Nasal cavity respiratory epithelium epithelial cell of viscerocranial mucosa (primary cell): ENCODE data around the gene DOK1. TPM values are rescaled to one million over a fixed set of nuclear protein-coding genes. Genes with fewer than 3 reads are reported as not detected.

ENCODE experiments used
- total RNA-seq: library from RNA; depleted of rRNA; stranded (reverse); fragments of >200 nt; gene quantifications from 2 replicates; pipeline ENCODE4 v1.2.3, GENCODE V29; 2014

The DOK1 gene
- 0.68 and 2.1 TPM in 2 replicates for total RNA-seq

DNA sequence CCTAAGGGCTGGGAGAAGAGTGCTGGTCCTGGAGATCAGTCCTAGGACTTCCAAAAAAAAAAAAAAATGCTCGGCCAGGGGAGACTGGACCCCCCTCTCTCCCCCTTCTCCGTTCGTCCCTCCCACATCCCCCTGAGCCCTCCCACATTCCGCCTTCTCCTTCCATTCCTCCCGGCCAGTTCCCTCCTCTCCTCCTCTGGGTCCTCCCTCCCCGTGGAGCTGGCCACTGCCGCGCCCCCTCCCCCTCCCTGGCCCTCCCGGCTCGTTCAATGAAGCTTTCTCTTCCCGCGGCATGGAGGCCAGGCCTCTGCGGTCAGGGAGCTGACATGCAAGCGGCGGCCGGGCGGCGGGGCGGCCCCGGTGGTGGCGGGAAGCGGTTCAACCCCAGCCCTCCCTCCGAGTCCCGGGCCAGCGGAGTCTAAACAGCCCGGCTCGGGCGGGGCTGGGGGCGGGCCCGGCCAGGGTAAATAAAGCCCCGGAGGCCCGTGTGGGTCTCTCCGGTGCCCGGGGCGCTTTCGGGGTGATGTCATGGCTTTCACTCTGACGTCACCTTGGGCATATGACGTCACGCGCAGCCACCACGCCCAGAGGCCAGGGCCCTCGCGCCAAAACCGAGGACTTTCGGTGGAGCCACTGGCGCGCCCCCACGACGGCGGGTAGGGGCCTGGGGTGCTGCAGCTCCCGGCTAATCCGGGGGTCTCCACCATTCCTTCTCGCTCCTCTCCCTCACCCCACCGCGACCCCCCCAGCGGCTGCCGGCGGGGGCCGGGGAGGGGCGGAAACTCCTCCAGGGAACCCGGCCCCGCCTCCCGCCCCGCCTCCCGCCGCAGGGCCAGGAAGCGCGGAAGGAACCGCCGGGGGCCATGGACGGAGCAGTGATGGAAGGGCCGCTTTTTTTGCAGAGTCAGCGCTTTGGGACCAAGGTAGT is at the start of gene DOK1, which contains the start of gene LOXL3:
DOK1 (plus strand) TSS at position 829 of the 928 bp plus-strand sequence; CDS start at position 864, 35 bp downstream.
LOXL3 (minus strand) TSS at position 51 of the 928 bp plus-strand sequence. CDS start 1,308 bp downstream, outside the sequence.

DNA sequence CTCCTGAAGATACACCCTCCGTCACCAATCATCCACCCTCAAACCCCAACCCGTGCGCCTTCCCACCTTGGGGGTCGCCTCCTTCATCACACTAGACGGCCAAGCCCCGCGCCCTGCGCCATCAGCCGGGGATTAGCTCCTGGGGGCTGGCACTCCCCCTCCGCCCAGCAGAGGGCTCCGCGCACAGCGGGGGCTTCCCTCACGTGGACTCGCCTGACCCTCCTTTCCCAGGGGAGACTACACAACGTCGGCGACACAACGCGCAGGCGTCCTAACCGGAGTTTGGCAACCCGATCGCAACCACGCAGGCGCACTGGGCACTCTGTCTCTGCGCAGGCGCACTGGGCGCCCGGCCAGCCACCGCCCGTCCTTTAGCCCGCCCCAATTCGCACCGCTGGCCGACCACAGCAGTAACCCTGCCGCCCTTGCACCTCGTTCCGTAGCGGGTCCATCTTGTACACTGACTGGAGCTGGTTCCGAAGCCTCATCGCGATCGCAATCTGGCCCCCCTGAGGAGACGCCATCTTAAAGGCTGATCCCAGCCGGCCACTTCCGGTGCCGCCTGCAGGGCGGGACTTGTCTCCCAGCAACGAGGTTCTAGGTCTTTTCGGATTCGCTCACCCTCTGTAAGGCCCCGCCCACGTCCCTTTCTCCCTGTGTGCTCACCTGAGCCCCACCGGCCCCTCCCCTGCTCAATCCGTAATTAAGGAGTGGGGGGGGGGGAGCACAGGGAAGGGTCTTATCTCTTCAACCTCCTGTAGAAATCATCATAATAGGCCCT is 47.2 kb upstream of the DOK1 start, which contains the start of gene PCGF1:
PCGF1 (minus strand) TSS at position 551 of the 781 bp plus-strand sequence; CDS start at position 524, 27 bp downstream.

DNA sequence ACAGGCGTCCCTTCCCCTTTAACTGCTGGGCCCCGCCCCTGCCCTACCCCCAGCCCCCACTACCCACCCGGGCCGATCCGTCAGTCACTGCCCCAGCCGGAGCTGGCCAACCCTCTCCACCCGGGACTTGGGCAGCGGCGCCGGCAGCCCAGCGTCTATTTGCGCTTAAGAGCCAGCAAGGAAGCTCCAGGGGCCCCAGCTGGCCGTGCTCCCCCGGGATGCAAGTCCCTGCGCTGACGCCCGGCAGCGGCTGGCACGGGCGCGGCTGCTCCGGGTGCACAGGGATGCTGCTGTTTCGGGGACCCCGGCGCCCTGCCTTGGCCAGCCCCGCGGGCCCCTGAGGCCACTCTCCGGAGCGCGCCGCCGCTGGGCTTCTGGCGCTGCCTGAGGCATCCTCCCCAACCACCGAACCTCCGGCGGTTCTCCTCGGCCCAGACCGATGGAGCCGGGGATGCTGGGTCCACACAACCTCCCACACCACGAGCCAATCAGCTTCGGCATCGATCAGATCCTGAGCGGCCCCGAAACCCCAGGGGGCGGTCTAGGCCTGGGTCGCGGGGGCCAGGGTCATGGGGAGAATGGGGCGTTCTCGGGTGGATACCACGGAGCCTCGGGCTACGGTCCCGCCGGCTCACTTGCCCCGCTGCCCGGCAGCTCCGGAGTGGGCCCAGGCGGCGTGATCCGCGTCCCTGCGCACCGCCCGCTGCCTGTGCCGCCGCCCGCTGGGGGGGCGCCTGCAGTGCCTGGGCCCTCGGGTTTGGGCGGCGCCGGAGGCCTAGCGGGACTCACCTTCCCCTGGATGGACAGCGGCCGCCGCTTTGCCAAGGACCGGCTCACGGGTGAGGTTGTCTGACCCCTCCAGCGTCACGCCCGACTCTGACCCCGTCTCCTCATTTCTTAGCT is 39.9 kb upstream of the DOK1 start, which contains the start of gene TLX2:
TLX2 (plus strand) TSS at position 83 of the 903 bp plus-strand sequence; CDS start at position 440, 357 bp downstream.

DNA sequence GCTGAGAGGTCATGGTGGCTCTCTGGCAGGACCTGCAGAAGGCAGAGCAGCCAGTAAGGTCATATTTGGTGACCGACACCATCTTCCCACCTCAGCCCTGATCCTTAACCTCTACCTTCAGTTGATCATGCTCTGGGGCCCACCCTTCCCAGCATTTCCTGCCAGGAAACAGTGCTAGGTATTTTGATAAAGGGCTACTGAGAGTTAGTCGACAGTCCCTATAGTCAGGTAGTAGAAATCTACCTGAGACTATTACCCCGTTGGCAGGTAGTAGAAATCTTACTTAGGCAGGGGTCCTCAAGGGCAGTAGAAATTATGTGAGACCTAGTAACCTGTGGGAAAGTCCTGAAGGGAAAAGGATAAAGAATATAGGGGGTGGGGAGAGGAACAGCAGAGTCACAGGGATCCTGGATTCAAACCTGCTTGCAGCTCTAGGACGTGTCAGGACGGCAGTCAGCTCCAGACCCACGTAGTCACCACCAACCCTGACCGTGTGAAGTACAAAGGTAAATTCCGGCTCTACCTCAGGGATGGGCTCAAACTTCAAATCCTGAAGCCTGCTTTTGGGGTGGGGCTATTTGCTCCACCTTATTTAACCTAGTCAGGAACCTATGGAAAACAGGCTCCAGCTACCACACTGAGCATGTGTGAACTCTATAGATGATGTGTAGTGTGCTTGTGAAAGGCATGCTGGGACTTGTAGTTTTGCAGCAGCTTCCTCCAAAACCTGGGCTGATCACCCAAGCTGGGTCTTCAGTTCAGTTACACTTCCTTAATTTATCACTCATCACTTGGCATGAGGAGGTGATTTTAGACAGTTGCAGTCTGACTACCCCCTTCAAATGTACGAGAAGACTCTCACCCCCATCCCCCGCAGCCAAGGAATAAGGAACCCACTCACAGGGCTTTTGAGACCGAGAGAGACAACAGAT is 28.5 kb upstream of the DOK1 start, which contains the start of gene DQX1:
DQX1 (minus strand) TSS at position 515 of the 932 bp plus-strand sequence; CDS start at position 13, 502 bp downstream.

DNA sequence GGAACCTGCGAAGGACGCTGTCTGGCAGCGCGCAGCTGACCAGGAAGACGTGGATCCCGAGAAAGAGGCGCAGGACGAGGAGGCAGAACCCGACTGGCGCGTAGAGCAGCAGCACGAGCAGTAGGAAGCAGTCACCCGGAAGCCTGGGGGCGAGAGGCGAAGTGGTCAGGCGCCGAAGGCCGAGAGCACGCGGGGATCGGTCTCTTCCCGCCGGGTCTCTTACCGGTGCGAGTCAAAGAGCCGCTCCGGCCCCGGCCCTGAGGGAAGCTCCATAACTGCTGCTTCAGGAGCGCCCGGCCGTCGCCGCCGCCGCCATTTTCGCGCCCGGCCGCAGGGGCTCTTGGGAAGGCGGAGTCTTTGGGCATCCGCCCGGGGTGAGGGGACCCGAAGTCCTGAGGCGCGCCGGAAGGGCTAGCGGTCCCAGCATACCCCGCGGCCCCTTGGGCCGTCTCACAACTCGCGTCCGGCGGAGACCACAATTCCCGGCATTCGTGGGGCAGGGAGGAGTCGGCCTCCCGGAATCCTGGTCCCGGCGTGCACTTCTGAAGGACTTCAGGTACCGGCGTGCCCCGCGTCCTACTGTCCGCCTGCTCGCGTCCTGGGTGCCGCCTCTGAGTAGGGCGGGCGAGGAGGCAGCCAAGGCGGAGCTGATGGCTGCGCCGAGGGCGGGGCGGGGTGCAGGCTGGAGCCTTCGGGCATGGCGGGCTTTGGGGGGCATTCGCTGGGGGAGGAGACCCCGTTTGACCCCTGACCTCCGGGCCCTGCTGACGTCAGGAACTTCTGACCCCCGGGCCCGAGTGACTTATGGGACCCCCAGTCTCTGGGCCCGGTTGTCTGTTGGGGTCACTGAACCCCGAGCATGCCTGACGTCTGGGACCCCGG is 24.9 kb upstream of the DOK1 start, which contains the start of the genes AUP1 and HTRA2:
AUP1 (minus strand) TSS at position 350 of the 882 bp plus-strand sequence; CDS start at position 273, 77 bp downstream.
HTRA2 (plus strand) TSS at position 577 of the 882 bp plus-strand sequence; CDS start at position 651, 74 bp downstream.

Other genes starting within 250 kb of the DOK1 start
- gene SLC4A5, start 211.3 kb upstream of the DOK1 start, total RNA-seq = under 0.01 and 0.21 TPM in 2 replicates
- 52.6 and 114 TPM in 2 replicates for gene DCTN1, start 174.4 kb upstream of the DOK1 start, total RNA-seq
- gene C2orf81, start 133.1 kb upstream of the DOK1 start, total RNA-seq = under 0.01 and 0.85 TPM in 2 replicates
- gene WDR54, start 133.0 kb upstream of the DOK1 start, total RNA-seq = 16.9 and 19.5 TPM in 2 replicates
- 33.2 and 51.9 TPM in 2 replicates for gene RTKN, start 112.8 kb upstream of the DOK1 start, total RNA-seq
- 9.9 and 14.5 TPM in 2 replicates for gene INO80B, start 99.6 kb upstream of the DOK1 start, total RNA-seq
- gene WBP1, start 96.3 kb upstream of the DOK1 start, total RNA-seq = 24.4 and 27.7 TPM in 2 replicates
- gene MOGS, start 89.3 kb upstream of the DOK1 start, total RNA-seq = 64.4 and 67.0 TPM in 2 replicates
- 18.4 and 27.0 TPM in 2 replicates for gene MRPL53, start 82.0 kb upstream of the DOK1 start, total RNA-seq
- gene CCDC142, start 71.7 kb upstream of the DOK1 start, total RNA-seq = 9.9 and 12.7 TPM in 2 replicates
- 6.8 and 11.6 TPM in 2 replicates for gene TTC31, start 71.6 kb upstream of the DOK1 start, total RNA-seq
- 0.68 and 1.00 TPM in 2 replicates for gene LBX2, start 55.1 kb upstream of the DOK1 start, total RNA-seq
- 36.4 and 39.0 TPM in 2 replicates for gene PCGF1, start 47.0 kb upstream of the DOK1 start, total RNA-seq
- gene TLX2, start 40.3 kb upstream of the DOK1 start, total RNA-seq = not detected in 2 replicates
- gene DQX1, start 28.5 kb upstream of the DOK1 start, total RNA-seq = 1.0 and 3.9 TPM in 2 replicates
- 111 and 175 TPM in 2 replicates for gene AUP1, start 25.0 kb upstream of the DOK1 start, total RNA-seq
- gene HTRA2, start 24.8 kb upstream of the DOK1 start, total RNA-seq = 31.9 and 59.8 TPM in 2 replicates
- 0.28 and 0.34 TPM in 2 replicates for gene LOXL3, start 778 bp upstream of the DOK1 start, total RNA-seq
- gene M1AP, start 93.6 kb downstream of the DOK1 start, total RNA-seq = 2.1 and 2.8 TPM in 2 replicates
- gene SEMA4F, start 99.5 kb downstream of the DOK1 start, total RNA-seq = 3.1 and 10.8 TPM in 2 replicates